SU-DHL-6 (cell line): ENCODE data around the gene LRRC25.

Experiments used
- H2AFZ ChIP-seq: fragments of 200-600 bp; sonication (generic); 2 replicates; pipeline ENCODE4 v1.6.1; 2014; ENCODE audit warnings: low read depth, mild to moderate bottlenecking, moderate library complexity, mixed read lengths, antibody characterized with exemption, low read length; ENCODE audit not compliant: severe bottlenecking
- H3F3A ChIP-seq: fragments of 200-600 bp; shearing (Covaris generic); 2 replicates; pipeline ENCODE4 v1.6.0; 2016; ENCODE audit warnings: antibody characterized with exemption, mild to moderate bottlenecking; ENCODE audit not compliant: insufficient read depth
- H3K27ac ChIP-seq: fragments of 200-600 bp; sonication (generic); 2 replicates; pipeline ENCODE4 v1.5.1; 2016; ENCODE audit warnings: low read depth, mild to moderate bottlenecking, low read length, moderate library complexity, mixed read lengths
- H3K27me3 ChIP-seq: fragments of 200-600 bp; sonication (generic), shearing (Covaris generic); 2 replicates; pipeline ENCODE4 v1.6.0; 2014; ENCODE audit warnings: mild to moderate bottlenecking, low read length
- H3K36me3 ChIP-seq: fragments of 200-600 bp; sonication (generic); 2 replicates; pipeline ENCODE4 v1.6.1; 2014; ENCODE audit warnings: mild to moderate bottlenecking, low read length, mixed read lengths
- H3K4me2 ChIP-seq: fragments of 300-600, 200-600 bp; shearing (Covaris generic), sonication (generic); 2 replicates; pipeline ENCODE4 v1.6.0; 2014; ENCODE audit warnings: low read length, low read depth, mild to moderate bottlenecking; ENCODE audit not compliant: poor library complexity, severe bottlenecking
- H3K4me3 ChIP-seq: fragments of 200-600 bp; sonication (generic); 2 replicates; pipeline ENCODE4 v1.5.1; 2014; ENCODE audit warnings: antibody characterized with exemption, low read length, mild to moderate bottlenecking, mixed read lengths; ENCODE audit not compliant: insufficient read depth, poor library complexity, severe bottlenecking
- H3K79me2 ChIP-seq: fragments of 200-600 bp; sonication (generic); 2 replicates; pipeline ENCODE4 v1.6.1; 2014; ENCODE audit warnings: mild to moderate bottlenecking, low read length, moderate library complexity; ENCODE audit not compliant: insufficient read depth
- H3K9ac ChIP-seq: fragments of 200-600 bp; sonication (generic); 2 replicates; pipeline ENCODE4 v1.7.0; 2014; ENCODE audit warnings: mild to moderate bottlenecking, low read length
- H3K9me2 ChIP-seq: fragments of 200-600 bp; sonication (generic); replicated peaks from 2 replicates; pipeline ENCODE4 v1.6.1; 2014; ENCODE audit warnings: low read length; ENCODE audit not compliant: insufficient read depth
- H3K9me3 ChIP-seq: fragments of 200-600 bp; sonication (generic); 2 replicates; pipeline ENCODE4 v1.6.1; 2014; ENCODE audit warnings: low read length, mixed read lengths; ENCODE audit not compliant: insufficient read depth
- H4K20me1 ChIP-seq: fragments of 200-600 bp; sonication (generic); 2 replicates; pipeline ENCODE4 v1.6.1; 2014; ENCODE audit warnings: low read depth, mild to moderate bottlenecking, antibody characterized with exemption, low read length, moderate library complexity, mixed read lengths
- CTCF ChIP-seq: fragments of 200-600 bp; sonication (generic); IDR thresholded peaks from one replicate; pipeline ENCODE4 v1.5.1; 2017; ENCODE audit warnings: antibody characterized with exemption, mild to moderate bottlenecking, low read length, moderate library complexity; ENCODE audit not compliant: insufficient read depth, poor library complexity, severe bottlenecking
- EZH2phosphoT487 ChIP-seq: fragments of 200-600 bp; sonication (generic), shearing (Covaris generic); conservative IDR thresholded peaks from 2 replicates; pipeline ENCODE4 v1.6.1; 2018; ENCODE audit warnings: mild to moderate bottlenecking, antibody characterized with exemption, low read length, moderate library complexity, mixed read lengths

The LRRC25 gene

GRCh38 chr19:18440936-18441803 is 43.7 kb upstream of the LRRC25 start:
- Histone ChIP-seq H3K79me2 (no peaks in the 10 kb centered on the region), H3K4me2 (no peak overlapping the region), H3K9me3 (no peaks in the 10 kb centered on the region), H3K9me2 (no peaks in the 10 kb centered on the region), H3K27me3 (no peaks in the 10 kb centered on the region), H3K27ac (no peak overlapping the region), H3K9ac (no peak overlapping the region), H3K36me3 (no peaks in the 10 kb centered on the region), H4K20me1 (no peaks in the 10 kb centered on the region), H2AFZ (no peak overlapping the region), H3K4me3 (no peak overlapping the region), H3F3A (peaks cover 21% of the 10 kb centered on the region)
- TF ChIP-seq CTCF, result no peak
- no peak for TF ChIP-seq EZH2phosphoT487

GRCh38 chr19:18440415-18440877 is 43.0 kb upstream of the LRRC25 start:
- peaks cover 21% of the 10 kb centered on the region for H3F3A ChIP-seq
- H3K27me3 ChIP-seq, result no peaks in the 10 kb centered on the region
- no peaks in the 10 kb centered on the region for H3K36me3 ChIP-seq
- H3K79me2 ChIP-seq, result no peaks in the 10 kb centered on the region
- no peaks in the 10 kb centered on the region for H3K9me2 ChIP-seq
- TF ChIP-seq EZH2phosphoT487, result no peak
- TF ChIP-seq CTCF, result peak; percentile 13
- no peak overlapping the region for H3K4me3 ChIP-seq
- H3K9me3 ChIP-seq, result no peaks in the 10 kb centered on the region
- H2AFZ ChIP-seq, result no peak overlapping the region
- H3K9ac ChIP-seq, result no peak overlapping the region
- H4K20me1 ChIP-seq, result no peaks in the 10 kb centered on the region
- no peak overlapping the region for H3K4me2 ChIP-seq
- H3K27ac ChIP-seq, result no peak overlapping the region

GRCh38 chr19:18439910-18440237 is 42.5 kb upstream of the LRRC25 start:
- Histone ChIP-seq H3K9ac (no peak overlapping the region), H3K4me3 (no peak overlapping the region), H3K9me2 (no peaks in the 10 kb centered on the region), H3K4me2 (no peak overlapping the region), H2AFZ (no peak overlapping the region), H3F3A (peaks cover 21% of the 10 kb centered on the region), H3K27ac (no peak overlapping the region), H3K27me3 (no peaks in the 10 kb centered on the region), H3K36me3 (no peaks in the 10 kb centered on the region), H4K20me1 (no peaks in the 10 kb centered on the region), H3K9me3 (no peaks in the 10 kb centered on the region), H3K79me2 (no peaks in the 10 kb centered on the region)
- no peak for TF ChIP-seq CTCF
- TF ChIP-seq EZH2phosphoT487, result no peak
